ENCODE measurements around the gene ASCL2.
"Not testable (repeated sequence)": the region's sequence is repeated elsewhere in the genome, so short reads cannot be mapped to it uniquely, and the experiment has no call there.

Gene ASCL2

DNA sequence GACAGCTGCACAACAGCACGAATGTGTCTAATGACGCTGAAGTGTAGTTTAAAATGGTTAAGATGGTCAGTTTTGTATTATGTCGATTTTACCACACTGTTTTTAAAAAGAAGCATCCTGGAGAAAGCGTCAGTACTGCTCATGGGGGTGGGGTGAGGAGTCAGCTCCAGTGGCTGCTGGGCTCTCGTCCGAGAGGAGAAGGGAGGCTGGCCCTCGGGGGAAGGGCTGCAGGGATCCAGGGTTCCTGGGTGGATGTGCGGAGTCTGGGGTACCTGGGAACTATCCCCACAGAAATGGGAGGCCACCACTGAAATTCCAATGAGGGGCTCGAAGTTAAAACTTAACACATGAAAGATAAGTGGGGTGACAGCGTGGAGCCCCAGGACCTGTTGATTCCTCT is 19.5 kb upstream of the ASCL2 start:
- Histone ChIP-seq H3K36me3 (ENCODE audit: insufficient read depth, low read depth, low read length) (no peaks in the 10 kb centered on the region), H3K27ac (ENCODE audit: low read length) (no peak overlapping the region)

DNA sequence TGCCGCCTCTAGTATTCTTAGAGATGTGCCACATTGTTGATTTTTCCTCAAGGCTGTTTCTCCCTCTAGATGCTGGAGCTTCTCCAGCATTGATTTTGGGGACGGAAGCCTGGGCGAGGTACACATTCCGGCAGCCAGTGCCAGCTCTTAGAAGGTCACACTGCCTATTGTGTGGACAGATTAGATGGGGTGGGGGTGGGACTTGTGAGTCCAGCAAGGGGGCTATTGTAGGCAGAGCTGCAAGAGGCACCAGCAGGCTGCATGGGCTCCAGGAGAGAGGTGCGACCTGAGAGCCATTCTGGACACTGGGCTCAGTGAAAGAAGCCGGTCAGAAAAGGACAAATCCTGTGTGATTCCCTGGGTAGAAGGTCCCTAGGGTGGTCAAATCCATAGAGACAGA is 19.0 kb upstream of the ASCL2 start:
- Histone ChIP-seq H3K27me3 (ENCODE audit: insufficient read depth, low read length) (peaks cover 20% of the 10 kb centered on the region), H3K27ac (ENCODE audit: low read length) (no peak overlapping the region), H3K4me1 (ENCODE audit: insufficient read depth, low read length) (no peaks in the 10 kb centered on the region)

More for the DNA sequence above, 19.5 kb upstream of the ASCL2 start:
- Histone ChIP-seq H3K4me3 (ENCODE audit: low read length) (no peak overlapping the region), H3K9me3 (ENCODE audit: insufficient read depth, low read depth, low read length) (no peaks in the 10 kb centered on the region), H3K9ac (ENCODE audit: low read depth, low read length) (no peak overlapping the region), H3K27me3 (ENCODE audit: insufficient read depth, low read length) (peaks cover 20% of the 10 kb centered on the region), H3K4me1 (ENCODE audit: insufficient read depth, low read length) (no peaks in the 10 kb centered on the region)

DNA sequence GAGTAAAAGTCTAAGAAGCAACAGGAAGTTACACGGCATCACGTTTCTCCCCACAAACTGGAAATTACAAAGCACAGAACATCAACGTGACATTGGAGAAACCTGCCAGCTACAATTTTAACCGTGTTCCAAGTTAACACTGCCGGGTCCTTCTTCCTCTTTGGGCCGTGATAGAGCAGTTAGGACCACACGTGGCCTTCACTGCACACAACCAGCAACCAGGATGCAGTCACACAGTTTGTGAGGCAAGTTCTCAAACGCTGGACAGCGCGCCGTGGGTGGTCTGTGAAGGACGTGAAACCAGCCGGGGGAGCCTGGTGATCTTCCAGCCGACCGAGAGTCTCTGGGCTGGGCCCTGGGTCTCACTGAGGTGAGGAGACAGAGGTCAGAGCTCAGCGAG is 16.7 kb upstream of the ASCL2 start:
- 0 out of 2 replicates have a peak, but pooled peaks cover 4% of the 10 kb centered on the region for H3K9me3 ChIP-seq (ENCODE audit: insufficient read depth, low read depth, low read length)
- no peak overlapping the region for H3K27ac ChIP-seq (ENCODE audit: low read length)
- H3K36me3 ChIP-seq (ENCODE audit: insufficient read depth, low read depth, low read length), result no peaks in the 10 kb centered on the region
- H3K27me3 ChIP-seq (ENCODE audit: insufficient read depth, low read length), result peaks cover 14% of the 10 kb centered on the region
- no peaks in the 10 kb centered on the region for H3K4me1 ChIP-seq (ENCODE audit: insufficient read depth, low read length)
- no peak overlapping the region for H3K9ac ChIP-seq (ENCODE audit: low read depth, low read length)
- H3K4me3 ChIP-seq (ENCODE audit: low read length), result no peak overlapping the region

More for the DNA sequence above, 19.0 kb upstream of the ASCL2 start:
- Histone ChIP-seq H3K4me3 (ENCODE audit: low read length) (no peak overlapping the region), H3K36me3 (ENCODE audit: insufficient read depth, low read depth, low read length) (no peaks in the 10 kb centered on the region), H3K9me3 (ENCODE audit: insufficient read depth, low read depth, low read length) (no peaks in the 10 kb centered on the region), H3K9ac (ENCODE audit: low read depth, low read length) (no peak overlapping the region)

DNA sequence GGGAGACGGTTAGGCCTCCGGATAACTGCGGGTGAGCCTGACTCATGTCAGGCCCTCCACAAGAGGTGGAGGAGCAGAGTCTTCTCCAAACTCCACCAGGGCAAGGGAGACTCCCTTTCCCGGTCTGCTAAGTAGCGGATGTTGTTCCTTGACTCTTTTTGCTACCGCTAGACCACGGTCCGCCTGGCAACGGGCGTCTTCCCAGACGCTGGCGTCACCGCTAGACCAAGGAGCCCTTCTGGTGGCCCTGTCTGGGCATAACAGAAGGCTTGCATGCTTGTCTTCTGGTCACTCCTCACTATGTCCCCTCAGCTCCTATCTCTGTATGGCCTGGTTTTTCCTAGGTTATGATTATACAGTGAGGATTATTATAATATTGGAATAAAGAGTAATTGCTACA is 16.0 kb upstream of the ASCL2 start:
- not testable (repeated sequence) for H3K36me3 ChIP-seq (ENCODE audit: insufficient read depth, low read depth, low read length); H3K9ac ChIP-seq (ENCODE audit: low read depth, low read length); H3K27ac ChIP-seq (ENCODE audit: low read length); H3K9me3 ChIP-seq (ENCODE audit: insufficient read depth, low read depth, low read length); H3K4me3 ChIP-seq (ENCODE audit: low read length); H3K4me1 ChIP-seq (ENCODE audit: insufficient read depth, low read length)
- peaks cover 14% of the 10 kb centered on the region for H3K27me3 ChIP-seq (ENCODE audit: insufficient read depth, low read length)

DNA sequence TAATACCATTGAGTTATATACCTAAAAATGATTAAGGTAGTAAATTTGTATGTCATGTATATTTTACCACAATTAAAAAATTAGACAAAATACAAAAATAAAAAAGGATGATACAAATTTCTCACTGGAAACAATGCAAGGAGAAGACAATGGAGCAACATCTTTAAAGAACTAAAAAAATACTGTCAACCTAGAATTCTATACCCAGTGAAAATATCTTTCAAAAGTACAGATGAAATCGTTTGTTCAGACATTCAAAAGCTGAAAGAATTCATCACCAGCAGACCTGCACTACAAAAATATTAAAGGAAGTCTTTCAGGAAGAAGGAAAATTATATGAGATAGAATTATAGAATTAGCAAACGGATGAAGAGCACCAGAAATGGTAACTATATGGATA is 9.8 kb upstream of the ASCL2 start:
- Histone ChIP-seq H3K27me3 (ENCODE audit: insufficient read depth, low read length) (peaks cover 23% of the 10 kb centered on the region), H3K9ac (ENCODE audit: low read depth, low read length) (no peak overlapping the region), H3K4me1 (ENCODE audit: insufficient read depth, low read length) (peaks cover 11% of the 10 kb centered on the region)

DNA sequence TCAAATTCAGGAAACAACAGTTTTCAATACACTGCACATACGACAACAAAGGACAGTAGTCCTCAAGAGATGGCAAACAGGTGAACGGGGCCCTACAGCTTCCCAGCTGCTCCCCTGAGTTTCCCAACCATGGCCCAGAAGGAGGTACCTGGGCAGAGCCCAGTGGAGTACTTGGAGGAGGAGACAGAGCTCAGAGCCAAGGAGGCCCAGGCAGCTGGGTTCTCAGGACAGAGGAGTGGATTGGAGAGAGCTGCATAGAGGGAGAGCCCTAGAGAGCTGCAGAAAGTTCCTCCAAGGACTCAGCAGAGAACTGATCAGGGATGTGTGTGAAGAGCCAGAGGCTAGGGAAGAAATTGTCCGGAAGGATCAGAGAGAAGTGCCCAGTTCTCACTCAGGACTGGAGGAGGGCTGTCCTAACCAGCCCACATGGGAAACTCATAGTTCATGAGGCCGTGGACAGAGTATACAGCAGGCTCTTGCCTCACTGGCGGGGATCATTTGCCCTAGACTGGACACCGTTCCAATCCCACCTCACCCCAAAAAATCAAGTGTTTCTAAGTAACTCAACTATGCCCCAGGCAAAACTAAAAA is 7.6 kb upstream of the ASCL2 start:
- H3K4me3 ChIP-seq (ENCODE audit: low read length), result no peak overlapping the region
- no peak overlapping the region for H3K27ac ChIP-seq (ENCODE audit: low read length)
- 0 out of 2 replicates have a peak, but pooled peaks cover 1% of the 10 kb centered on the region for H3K9me3 ChIP-seq (ENCODE audit: insufficient read depth, low read depth, low read length)
- H3K4me1 ChIP-seq (ENCODE audit: insufficient read depth, low read length), result peaks cover 11% of the 10 kb centered on the region
- H3K36me3 ChIP-seq (ENCODE audit: insufficient read depth, low read depth, low read length), result no peaks in the 10 kb centered on the region
- no peak overlapping the region for H3K9ac ChIP-seq (ENCODE audit: low read depth, low read length)
- H3K27me3 ChIP-seq (ENCODE audit: insufficient read depth, low read length), result peaks cover 38% of the 10 kb centered on the region

More for the DNA sequence above, 9.8 kb upstream of the ASCL2 start:
- H3K36me3 ChIP-seq (ENCODE audit: insufficient read depth, low read depth, low read length), result no peaks in the 10 kb centered on the region
- H3K9me3 ChIP-seq (ENCODE audit: insufficient read depth, low read depth, low read length), result 0 out of 2 replicates have a peak, but pooled peaks cover 4% of the 10 kb centered on the region
- H3K27ac ChIP-seq (ENCODE audit: low read length), result no peak overlapping the region
- no peak overlapping the region for H3K4me3 ChIP-seq (ENCODE audit: low read length)

DNA sequence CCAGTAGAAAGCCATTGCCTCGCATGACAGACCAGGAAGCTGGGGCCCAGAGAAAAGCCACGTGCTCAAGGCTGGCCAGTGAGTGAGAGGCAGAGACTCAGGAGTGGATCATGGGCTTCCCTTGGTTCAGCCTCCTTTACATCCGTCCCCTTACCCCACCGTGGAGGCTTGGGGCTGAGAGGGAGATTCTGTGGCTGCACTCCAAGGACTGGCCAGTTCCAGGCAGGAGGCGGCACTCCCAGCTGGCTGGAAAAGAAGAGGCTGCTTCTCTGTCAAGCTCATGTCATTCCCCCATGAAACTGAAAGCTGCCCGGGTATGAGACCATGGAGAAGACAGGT is 6.6 kb upstream of the ASCL2 start:
- Histone ChIP-seq H3K27ac (ENCODE audit: low read length) (no peak overlapping the region), H3K27me3 (ENCODE audit: insufficient read depth, low read length) (peaks cover 49% of the 10 kb centered on the region), H3K4me3 (ENCODE audit: low read length) (no peak overlapping the region), H3K36me3 (ENCODE audit: insufficient read depth, low read depth, low read length) (no peaks in the 10 kb centered on the region), H3K9me3 (ENCODE audit: insufficient read depth, low read depth, low read length) (no peaks in the 10 kb centered on the region), H3K4me1 (ENCODE audit: insufficient read depth, low read length) (peaks cover 11% of the 10 kb centered on the region), H3K9ac (ENCODE audit: low read depth, low read length) (no peak overlapping the region)

DNA sequence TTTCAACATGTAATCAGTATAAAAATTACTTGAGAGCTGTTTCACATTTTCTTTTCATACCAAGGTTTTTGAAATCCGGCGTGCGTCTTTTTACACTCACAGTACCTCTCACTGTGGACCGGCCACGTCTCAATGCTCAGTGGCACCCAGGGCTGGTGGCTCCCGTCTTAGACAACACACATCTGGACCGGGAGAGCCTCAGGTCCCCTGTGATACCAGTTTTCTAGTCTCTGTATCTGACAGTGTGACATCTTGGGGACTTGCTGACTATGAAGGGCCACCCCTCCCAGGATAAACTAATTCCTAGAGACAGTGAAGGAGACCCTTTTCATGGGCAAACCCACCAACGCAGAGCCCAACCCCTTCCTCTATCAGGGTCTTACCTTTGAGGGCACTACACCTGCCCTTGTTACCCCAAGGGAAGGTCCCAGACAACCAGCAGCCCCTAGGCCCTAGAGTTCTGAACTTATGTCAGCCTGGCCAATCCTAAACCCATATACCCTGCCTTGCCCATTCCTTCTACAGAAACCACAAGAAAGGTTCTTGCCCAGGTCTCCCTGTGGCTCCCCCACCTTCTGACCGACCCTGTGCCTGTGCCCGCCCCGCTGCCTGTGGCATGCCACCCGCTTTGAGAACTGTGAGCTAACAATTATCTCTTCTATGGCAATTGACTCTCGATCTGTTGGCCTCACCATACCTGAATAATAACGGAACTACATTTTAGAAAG is 6.1 kb upstream of the ASCL2 start:
- Histone ChIP-seq H3K27me3 (ENCODE audit: insufficient read depth, low read length) (peaks cover 54% of the 10 kb centered on the region), H3K36me3 (ENCODE audit: insufficient read depth, low read depth, low read length) (no peaks in the 10 kb centered on the region), H3K9ac (ENCODE audit: low read depth, low read length) (no peak overlapping the region), H3K4me1 (ENCODE audit: insufficient read depth, low read length) (peaks cover 11% of the 10 kb centered on the region), H3K27ac (ENCODE audit: low read length) (no peak overlapping the region), H3K9me3 (ENCODE audit: insufficient read depth, low read depth, low read length) (no peaks in the 10 kb centered on the region), H3K4me3 (ENCODE audit: low read length) (no peak overlapping the region)

DNA sequence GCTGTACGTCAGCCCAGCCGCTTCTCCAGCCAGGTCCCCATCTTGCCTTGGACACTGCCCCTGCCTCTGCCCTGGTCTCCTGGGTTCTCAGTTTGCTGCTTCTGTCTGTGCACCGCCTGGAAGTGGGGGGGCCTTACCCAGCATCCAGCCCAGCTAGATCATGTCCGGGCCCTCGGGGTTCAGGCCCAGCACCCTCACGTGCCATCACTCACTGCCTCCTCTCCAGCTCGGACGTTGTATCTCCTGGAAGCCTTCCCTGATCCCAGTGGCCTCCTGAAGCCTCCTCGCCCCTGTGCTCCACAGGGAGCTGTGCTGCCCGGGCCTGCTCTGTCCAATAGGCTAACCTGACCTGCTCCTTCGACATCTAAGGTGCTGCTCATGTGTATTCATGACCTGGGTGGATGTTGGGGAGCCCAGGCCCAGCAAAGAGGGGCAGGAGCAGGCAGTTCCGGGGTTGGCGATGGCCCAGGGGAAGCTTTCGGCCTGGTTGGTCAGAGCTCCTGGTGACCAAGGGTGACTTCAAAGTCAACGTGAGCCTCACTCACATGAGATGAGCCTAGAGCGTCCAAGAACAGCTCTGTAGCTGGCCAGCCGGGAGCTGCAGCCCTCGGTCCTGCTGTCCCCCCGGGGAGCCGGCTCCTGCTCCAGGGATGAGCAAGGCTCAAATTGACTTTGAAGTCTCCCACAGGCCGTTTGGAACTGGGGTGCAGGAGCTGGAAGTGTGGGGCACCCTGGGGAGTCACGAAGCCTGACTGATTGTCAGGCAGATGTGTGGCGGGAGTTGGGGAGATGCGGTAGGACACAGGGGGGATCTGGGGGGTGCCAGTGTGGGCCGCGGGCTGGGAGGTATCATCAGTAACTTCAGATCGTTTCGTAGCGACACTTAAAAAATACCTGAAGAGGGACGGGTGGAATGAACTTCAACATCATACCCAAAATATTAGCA is 5.2 kb upstream of the ASCL2 start:
- Histone ChIP-seq H3K4me3 (ENCODE audit: low read length) (no peak overlapping the region), H3K9ac (ENCODE audit: low read depth, low read length) (no peak overlapping the region)

DNA sequence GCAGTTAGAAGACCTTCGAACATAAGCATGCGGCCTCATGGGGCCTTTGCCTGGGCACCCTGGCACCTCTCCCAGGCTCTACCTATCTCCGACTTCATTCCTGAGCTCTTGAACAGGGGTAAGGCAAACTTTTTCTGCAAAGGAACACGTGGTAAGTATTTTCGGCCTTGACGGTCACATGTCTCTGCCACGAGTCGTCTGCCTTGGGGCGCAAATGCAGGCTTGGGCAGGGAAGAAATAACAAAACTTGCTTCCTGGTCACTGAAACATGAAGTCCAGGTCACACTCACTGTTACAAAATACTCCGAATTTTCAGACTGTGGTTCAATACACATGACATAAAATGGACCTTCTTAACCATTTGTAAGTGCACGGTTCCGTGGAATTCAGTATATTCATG is 3.4 kb upstream of the ASCL2 start:
- peaks cover 81% of the 10 kb centered on the region for H3K27me3 ChIP-seq (ENCODE audit: insufficient read depth, low read length)
- H3K27ac ChIP-seq (ENCODE audit: low read length), result no peak overlapping the region
- H3K9me3 ChIP-seq (ENCODE audit: insufficient read depth, low read depth, low read length), result no peaks in the 10 kb centered on the region
- H3K9ac ChIP-seq (ENCODE audit: low read depth, low read length), result no peak overlapping the region
- no peak overlapping the region for H3K4me3 ChIP-seq (ENCODE audit: low read length)
- H3K36me3 ChIP-seq (ENCODE audit: insufficient read depth, low read depth, low read length), result no peaks in the 10 kb centered on the region
- H3K4me1 ChIP-seq (ENCODE audit: insufficient read depth, low read length), result peaks cover 11% of the 10 kb centered on the region

More for the DNA sequence above, 5.2 kb upstream of the ASCL2 start:
- H3K36me3 ChIP-seq (ENCODE audit: insufficient read depth, low read depth, low read length), result no peaks in the 10 kb centered on the region
- H3K27me3 ChIP-seq (ENCODE audit: insufficient read depth, low read length), result peaks cover 62% of the 10 kb centered on the region
- no peak overlapping the region for H3K27ac ChIP-seq (ENCODE audit: low read length)
- peaks cover 11% of the 10 kb centered on the region for H3K4me1 ChIP-seq (ENCODE audit: insufficient read depth, low read length)
- H3K9me3 ChIP-seq (ENCODE audit: insufficient read depth, low read depth, low read length), result no peaks in the 10 kb centered on the region

DNA sequence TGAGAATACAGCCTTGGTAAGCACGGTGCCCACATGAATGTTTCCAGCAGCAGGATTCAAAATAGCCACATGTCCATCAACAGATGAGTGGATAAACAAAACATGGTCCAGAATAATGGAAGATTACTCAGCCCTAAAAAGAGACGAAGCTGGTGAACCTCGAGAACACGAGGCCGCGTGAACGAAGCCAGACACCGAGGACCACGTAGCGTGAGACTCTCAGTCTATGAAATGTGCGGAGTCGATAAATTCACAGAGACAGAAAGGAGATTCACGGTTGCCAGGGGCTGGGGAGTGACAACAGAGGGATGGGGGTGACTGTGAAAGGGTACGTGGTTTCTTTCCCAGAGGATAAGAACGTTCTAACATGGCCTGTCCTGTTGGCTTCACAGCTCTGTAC is 2.9 kb upstream of the ASCL2 start:
- Histone ChIP-seq H3K4me1 (ENCODE audit: insufficient read depth, low read length) (peaks cover 11% of the 10 kb centered on the region), H3K27ac (ENCODE audit: low read length) (no peak overlapping the region), H3K27me3 (ENCODE audit: insufficient read depth, low read length) (peaks cover 85% of the 10 kb centered on the region), H3K4me3 (ENCODE audit: low read length) (no peak overlapping the region), H3K9ac (ENCODE audit: low read depth, low read length) (no peak overlapping the region), H3K9me3 (ENCODE audit: insufficient read depth, low read depth, low read length) (no peaks in the 10 kb centered on the region), H3K36me3 (ENCODE audit: insufficient read depth, low read depth, low read length) (no peaks in the 10 kb centered on the region)

All from iPS-20b (cell line).